Endothelial cell of umbilical vein (primary cell): ENCODE data around the gene RNF150. TPM values are rescaled to one million over a fixed set of nuclear protein-coding genes. Genes with fewer than 3 reads are reported as not detected.

ENCODE experiments used
- BruUV-seq: library from RNA; stranded (reverse); fragments of 400-500 nt; replicated peaks from 2 replicates; lab custom pipeline; 2021; lab: Mats Ljungman, UMichigan
- CTCF ChIA-PET: fragments of 300-600, 350-600 bp; sonication (Branson Sonifier 250); formaldehyde crosslinking; loops from one replicate; lab custom pipeline; 2021; ENCODE audit warnings: antibody characterized with exemption, inconsistent platforms; lab: Charles Lee
- POLR2A ChIA-PET: fragments of 300-600, 350-600 bp; sonication (Branson Sonifier 250); formaldehyde crosslinking; loops from one replicate; lab custom pipeline; 2021; ENCODE audit warnings: antibody characterized with exemption, inconsistent platforms; lab: Charles Lee
- DNase-seq: peaks from one replicate; pipeline ENCODE4 v3.0.0-alpha.2; 2011; ENCODE audit warnings: low read depth, low spot score
- FAIRE-seq: peaks from 2 replicates; lab custom pipeline; 2011; peaks lifted over from hg19 to GRCh38; lab: Jason Lieb, UNC
- H2AFZ ChIP-seq: 2 replicates; pipeline ENCODE4 v1.6.0; 2012; ENCODE audit warnings: low read depth, low read length, control low read depth, inconsistent platforms
- H3K27ac ChIP-seq: 2 replicates; pipeline ENCODE4 v1.5.1; 2011; ENCODE audit warnings: low read depth, mild to moderate bottlenecking, control low read depth, low read length, moderate library complexity; ENCODE audit not compliant: insufficient read depth
- H3K27me3 ChIP-seq, 2 experiments: 2 replicates each; pipeline versions ENCODE4 v1.6.0 to v1.6.1; 2011; ENCODE audit warnings: low read length in 2 of 2, mixed read lengths in 1 of 2; ENCODE audit not compliant: control insufficient read depth in 2 of 2, insufficient read depth in 2 of 2
- H3K36me3 ChIP-seq, 2 experiments: 2 replicates in 1 of 2; 3 replicates in 1 of 2; pipeline ENCODE4 v1.5.1; 2011; ENCODE audit warnings: low read length in 2 of 2, mild to moderate bottlenecking in 1 of 2, moderate library complexity in 1 of 2; ENCODE audit not compliant: control insufficient read depth in 2 of 2, insufficient read depth in 2 of 2; ENCODE audit errors: extremely low read depth in 1 of 2
- H3K4me1 ChIP-seq: 3 replicates; pipeline ENCODE4 v1.5.1; 2011; ENCODE audit warnings: mild to moderate bottlenecking, low read length; ENCODE audit not compliant: control insufficient read depth, insufficient read depth; ENCODE audit errors: extremely low read depth
- H3K4me2 ChIP-seq: 2 replicates; pipeline ENCODE4 v1.6.1; 2011; ENCODE audit warnings: low read length, control low read depth, mixed read lengths; ENCODE audit not compliant: insufficient read depth
- H3K4me3 ChIP-seq, 3 experiments: fragments of 200-600 bp in 1 of 3; sonication (generic), shearing (Covaris generic) in 1 of 3; replicated peaks in 1 of 3; 2 replicates each; pipeline ENCODE4 v1.5.1; 2011 to 2016; ENCODE audit warnings: control low read depth in 3 of 3, low read length in 3 of 3, mild to moderate bottlenecking in 2 of 3, inconsistent platforms in 1 of 3, low read depth in 1 of 3, moderate library complexity in 1 of 3; ENCODE audit not compliant: insufficient read depth in 1 of 3
- H3K79me2 ChIP-seq: 2 replicates; pipeline ENCODE4 v1.6.0; 2012; ENCODE audit warnings: low read length, inconsistent platforms; ENCODE audit not compliant: control insufficient read depth, insufficient read depth
- H3K9ac ChIP-seq: replicated peaks from 2 replicates; pipeline ENCODE3; 2011; ENCODE audit warnings: low read length, control low read depth; ENCODE audit not compliant: insufficient read depth; ENCODE audit errors: extremely low read depth
- H3K9me1 ChIP-seq: replicated peaks from 3 replicates; pipeline ENCODE4 v1.6.0; 2011; ENCODE audit warnings: mild to moderate bottlenecking, low read length; ENCODE audit not compliant: control insufficient read depth, insufficient read depth; ENCODE audit errors: extremely low read depth
- H3K9me3 ChIP-seq: replicated peaks from 2 replicates; pipeline ENCODE4 v1.5.1; 2012; ENCODE audit warnings: low read length, inconsistent platforms; ENCODE audit not compliant: control insufficient read depth, insufficient read depth
- H4K20me1 ChIP-seq: replicated peaks from 2 replicates; pipeline ENCODE3; 2011; ENCODE audit warnings: mild to moderate bottlenecking, low read length; ENCODE audit not compliant: control insufficient read depth, insufficient read depth; ENCODE audit errors: extremely low read depth
- EZH2 ChIP-seq: IDR thresholded peaks from 2 replicates; pipeline ENCODE4 v1.6.1; 2012; ENCODE audit warnings: borderline replicate concordance, low read depth, mild to moderate bottlenecking, moderate library complexity, low read length, inconsistent platforms; ENCODE audit not compliant: severe bottlenecking
- FOS ChIP-seq: IDR thresholded peaks from 2 replicates; pipeline ENCODE4 v1.6.1; 2011; ENCODE audit warnings: mild to moderate bottlenecking, low read length, moderate library complexity, borderline replicate concordance; ENCODE audit not compliant: insufficient read depth
- GATA2 ChIP-seq: IDR thresholded peaks from 2 replicates; pipeline ENCODE4 v1.7.0; 2011; ENCODE audit warnings: low read depth, mild to moderate bottlenecking, moderate library complexity, mixed read lengths, low read length; ENCODE audit not compliant: insufficient read length, insufficient read depth
- JUN ChIP-seq: IDR thresholded peaks from 2 replicates; pipeline ENCODE4 v1.6.1; 2011; ENCODE audit warnings: borderline replicate concordance, low read depth; ENCODE audit not compliant: insufficient read length, insufficient read depth
- MAX ChIP-seq: IDR thresholded peaks from 2 replicates; pipeline ENCODE4 v1.6.1; 2011; ENCODE audit not compliant: insufficient read depth, insufficient read length
- MYC ChIP-seq: IDR thresholded peaks from one replicate; pipeline ENCODE4 v1.6.1; 2011; ENCODE audit warnings: mild to moderate bottlenecking, low read depth, low read length
- POLR2A ChIP-seq: IDR thresholded peaks from 2 replicates; pipeline ENCODE4 v1.6.1; 2012; ENCODE audit warnings: low read depth, mild to moderate bottlenecking, control low read depth, low read length
- POLR2AphosphoS5 ChIP-seq: IDR thresholded peaks from 2 replicates; pipeline ENCODE4 v1.6.1; 2012; ENCODE audit warnings: low read depth, mild to moderate bottlenecking, control low read depth, low read length, moderate library complexity; ENCODE audit not compliant: insufficient read depth
- dilution Hi-C: fragments of 300-500 bp; cut with MboI; formaldehyde crosslinking; loops from one replicate; pipeline ENCODE4 v1.15.0; 2019; ENCODE audit warnings: low sequenced_read_pairs; ENCODE audit not compliant: extremely low pct_ligation_motif_present
- intact Hi-C: fragments of 100-400 bp; cut with micrococcal nuclease; formaldehyde crosslinking; loops from one replicate; pipeline ENCODE4 v1.10.0; 2022
- polyA plus RNA-seq, 4 experiments: library from polyadenylated mRNA; depleted of rRNA in 3 of 4; stranded (reverse) in 3 of 4; unstranded in 1 of 4; fragments of >200 nt; gene quantifications; 2 replicates each; pipeline versions ENCODE4 v1.2.1 to v1.2.3, GENCODE V29; 2011 to 2012; ENCODE audit warnings: missing spikeins in 1 of 4
- total RNA-seq: library from RNA; stranded (reverse); gene quantifications from 2 replicates; pipeline ENCODE4 v1.2.3, GENCODE V29; 2021
- TF ChIP-seq, protein P1 (sequence below), 2 donors: IDR thresholded peaks; 1 replicate in 1 of 2; 2 replicates in 1 of 2; pipeline ENCODE4 v1.5.1; 2011; ENCODE audit warnings: low read length in 2 of 2, mild to moderate bottlenecking in 2 of 2, moderate library complexity in 2 of 2, control low read depth in 1 of 2, inconsistent platforms in 1 of 2, low read depth in 1 of 2; ENCODE audit not compliant: insufficient read depth in 1 of 2; ENCODE audit errors: extremely low read depth in 1 of 2

The RNF150 gene
- total and polyA plus RNA-seq, 2 donors (not counting 3 experiments of a cell fraction or from before 2014, with no cell fraction given), result 0.33 to 0.35 TPM

GRCh38 chr4:140969296-140969695 is 164.0 kb downstream of the RNF150 start:
- H3K36me3 ChIP-seq, result no peaks in the 10 kb centered on the region
- H3K4me1 ChIP-seq, result no peaks in the 10 kb centered on the region
- H3K4me2 ChIP-seq, result no peak overlapping the region
- intact Hi-C loops, result no loop called here
- H3K27ac ChIP-seq, result no peak overlapping the region
- H3K27me3 ChIP-seq, result no peaks in the 10 kb centered on the region
- no peaks in the 10 kb centered on the region for H3K79me2 ChIP-seq
- dilution Hi-C loops, result no loop called here
- H3K9me3 ChIP-seq, result no peaks in the 10 kb centered on the region
- DNase-seq (no peak), FAIRE-seq (no peak)
- ChIA-PET POLR2A (no interaction called here), CTCF (no interaction called here)
- no peaks in the 10 kb centered on the region for H4K20me1 ChIP-seq
- H3K4me3 ChIP-seq, result no peak overlapping the region
- TF ChIP-seq, protein P1, sequence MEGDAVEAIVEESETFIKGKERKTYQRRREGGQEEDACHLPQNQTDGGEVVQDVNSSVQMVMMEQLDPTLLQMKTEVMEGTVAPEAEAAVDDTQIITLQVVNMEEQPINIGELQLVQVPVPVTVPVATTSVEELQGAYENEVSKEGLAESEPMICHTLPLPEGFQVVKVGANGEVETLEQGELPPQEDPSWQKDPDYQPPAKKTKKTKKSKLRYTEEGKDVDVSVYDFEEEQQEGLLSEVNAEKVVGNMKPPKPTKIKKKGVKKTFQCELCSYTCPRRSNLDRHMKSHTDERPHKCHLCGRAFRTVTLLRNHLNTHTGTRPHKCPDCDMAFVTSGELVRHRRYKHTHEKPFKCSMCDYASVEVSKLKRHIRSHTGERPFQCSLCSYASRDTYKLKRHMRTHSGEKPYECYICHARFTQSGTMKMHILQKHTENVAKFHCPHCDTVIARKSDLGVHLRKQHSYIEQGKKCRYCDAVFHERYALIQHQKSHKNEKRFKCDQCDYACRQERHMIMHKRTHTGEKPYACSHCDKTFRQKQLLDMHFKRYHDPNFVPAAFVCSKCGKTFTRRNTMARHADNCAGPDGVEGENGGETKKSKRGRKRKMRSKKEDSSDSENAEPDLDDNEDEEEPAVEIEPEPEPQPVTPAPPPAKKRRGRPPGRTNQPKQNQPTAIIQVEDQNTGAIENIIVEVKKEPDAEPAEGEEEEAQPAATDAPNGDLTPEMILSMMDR (IDR thresholded peaks at IDR 0.05; ENCODE audit: extremely low read depth in 1 of 2, insufficient read depth in 1 of 2, low read depth in 1 of 2, low read length in 2 of 2), result no peak
- TF ChIP-seq POLR2A, result no peak
- TF ChIP-seq MYC, result no peak
- TF ChIP-seq MAX, result no peak
- no peak for TF ChIP-seq GATA2
- TF ChIP-seq FOS, result no peak
- no peak for TF ChIP-seq EZH2
- no peak for TF ChIP-seq JUN
- TF ChIP-seq POLR2AphosphoS5, result no peak
- no peak overlapping the region for H3K9ac ChIP-seq
- BruUV-seq, result no TSS peak
- H2AFZ ChIP-seq, result no peak overlapping the region
- H3K9me1 ChIP-seq, result no peaks in the 10 kb centered on the region
